ENCODE measurements around the gene RALGAPA1. TPM values are rescaled to one million over a fixed set of nuclear protein-coding genes. Genes with fewer than 3 reads are reported as not detected.
"Not testable (repeated sequence)": the region's sequence is repeated elsewhere in the genome, so short reads cannot be mapped to it uniquely, and the experiment has no call there.

Gene RALGAPA1
- total RNA-seq, 1 donor from 2014 or later = 39.2 TPM

DNA sequence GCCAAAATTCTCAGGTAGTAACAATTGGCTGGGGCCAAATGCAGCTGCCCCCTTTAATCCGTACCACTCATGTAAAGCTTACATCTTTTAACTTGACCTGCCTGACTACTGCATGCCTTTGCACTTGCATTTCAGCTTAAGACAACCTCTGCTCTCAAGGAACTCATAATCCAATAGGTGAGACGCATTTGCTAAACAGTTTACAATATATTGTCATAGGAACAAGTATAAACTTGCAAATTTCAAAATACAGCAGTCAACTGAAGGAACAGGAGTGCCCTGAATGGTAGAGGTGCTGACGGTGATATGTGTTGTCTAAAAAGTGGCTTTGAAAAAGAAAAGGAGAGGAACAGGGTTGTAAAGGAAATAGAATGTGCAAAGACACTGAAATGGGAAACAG, 13.4 kb upstream of the RALGAPA1 start:
- intact Hi-C loops (cut with micrococcal nuclease) = loop anchor here (10.0 kb wide), 1 partner anchor 948 kb away; the partner anchor contains the start of gene BAZ1A

DNA sequence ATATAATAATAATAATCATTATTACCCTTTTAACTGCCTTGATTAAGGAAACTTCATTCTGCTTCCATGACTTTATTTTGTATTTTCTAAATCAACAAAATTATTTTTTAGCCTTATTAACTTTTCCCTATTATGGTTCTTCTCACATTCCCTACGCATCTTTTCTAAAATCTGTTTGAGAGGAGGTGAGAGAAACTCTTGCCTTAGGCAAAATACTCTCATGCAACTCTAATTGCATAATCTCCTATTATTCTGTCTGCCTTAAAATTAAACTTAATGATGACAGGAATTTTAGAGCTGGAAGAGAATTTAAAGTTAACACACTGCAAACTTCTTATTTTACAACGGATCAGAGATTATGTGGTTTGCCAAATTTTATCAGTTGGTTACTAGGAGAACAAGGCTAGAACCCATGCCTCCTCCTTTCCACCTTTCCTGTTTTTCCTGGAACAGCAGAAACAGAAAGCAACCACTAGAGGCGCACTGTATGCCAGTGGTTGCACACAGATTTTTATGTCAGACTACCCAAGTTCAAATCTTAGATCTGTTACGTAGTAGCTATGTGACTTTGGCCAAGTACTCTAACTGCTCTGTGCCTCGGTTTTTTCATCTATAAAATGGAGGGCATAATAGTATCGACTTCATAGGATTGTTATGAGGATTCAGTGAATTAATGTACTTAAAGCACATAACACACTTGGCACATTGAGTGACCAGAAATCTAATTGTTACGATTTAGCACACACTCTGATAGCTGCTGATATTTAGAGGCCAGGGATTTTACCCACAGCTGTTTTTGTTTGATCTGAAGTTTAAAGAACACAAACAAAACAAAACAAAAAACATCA, 12.7 kb upstream of the RALGAPA1 start:
- intact Hi-C loops (cut with micrococcal nuclease) = loop anchor here (10.0 kb wide), 1 partner anchor 947 kb away; the partner anchor contains the start of gene BAZ1A

DNA sequence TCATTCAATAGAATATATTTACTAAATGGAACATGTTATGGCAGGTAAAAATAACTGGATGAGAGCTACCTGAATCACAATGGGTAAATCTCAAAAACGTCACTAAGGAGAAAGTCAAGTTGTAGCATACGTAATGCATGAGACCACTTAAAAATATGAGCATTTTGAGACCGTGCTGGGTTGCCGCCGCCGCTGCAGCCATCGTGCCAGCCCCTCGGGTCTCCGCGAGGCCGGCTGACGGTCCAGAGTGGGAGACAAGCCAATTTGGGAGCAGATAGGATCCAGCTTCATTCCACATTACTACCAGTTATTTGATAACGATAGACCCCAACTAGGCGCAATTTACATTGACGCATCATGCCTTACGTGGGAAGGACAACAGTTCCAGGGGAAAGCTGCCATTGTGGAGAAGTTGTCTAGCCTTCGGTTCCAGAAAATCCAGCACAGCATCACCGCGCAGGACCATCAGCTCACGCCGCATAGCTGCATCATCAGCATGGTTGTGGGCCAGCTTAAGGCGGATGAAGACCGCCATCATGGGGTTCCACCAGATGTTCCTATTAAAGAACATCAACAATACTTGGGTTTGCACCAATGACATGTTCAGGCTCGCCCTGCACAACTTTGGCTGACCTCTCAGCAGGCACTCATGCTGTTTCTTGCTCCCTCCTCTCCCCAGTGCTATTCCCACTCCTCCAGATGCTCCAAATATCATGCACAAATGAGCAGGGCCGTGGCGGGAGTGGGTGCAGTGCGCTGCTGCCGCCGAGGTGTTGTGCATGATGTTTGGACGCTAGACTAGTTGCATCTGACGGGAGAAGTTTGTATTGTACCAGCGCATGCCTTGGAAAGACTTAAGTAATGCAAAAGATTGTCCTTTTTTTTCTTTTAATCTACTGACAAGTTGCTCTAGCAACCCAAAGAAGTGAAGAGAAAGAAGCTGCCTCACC, 10.8 kb upstream of the RALGAPA1 start:
- intact Hi-C loops (cut with micrococcal nuclease) = loop anchor here (5.0 to 10.0 kb wide), 2 partner anchors 383 to 945 kb away; partner anchors contain the start of gene BAZ1A

DNA sequence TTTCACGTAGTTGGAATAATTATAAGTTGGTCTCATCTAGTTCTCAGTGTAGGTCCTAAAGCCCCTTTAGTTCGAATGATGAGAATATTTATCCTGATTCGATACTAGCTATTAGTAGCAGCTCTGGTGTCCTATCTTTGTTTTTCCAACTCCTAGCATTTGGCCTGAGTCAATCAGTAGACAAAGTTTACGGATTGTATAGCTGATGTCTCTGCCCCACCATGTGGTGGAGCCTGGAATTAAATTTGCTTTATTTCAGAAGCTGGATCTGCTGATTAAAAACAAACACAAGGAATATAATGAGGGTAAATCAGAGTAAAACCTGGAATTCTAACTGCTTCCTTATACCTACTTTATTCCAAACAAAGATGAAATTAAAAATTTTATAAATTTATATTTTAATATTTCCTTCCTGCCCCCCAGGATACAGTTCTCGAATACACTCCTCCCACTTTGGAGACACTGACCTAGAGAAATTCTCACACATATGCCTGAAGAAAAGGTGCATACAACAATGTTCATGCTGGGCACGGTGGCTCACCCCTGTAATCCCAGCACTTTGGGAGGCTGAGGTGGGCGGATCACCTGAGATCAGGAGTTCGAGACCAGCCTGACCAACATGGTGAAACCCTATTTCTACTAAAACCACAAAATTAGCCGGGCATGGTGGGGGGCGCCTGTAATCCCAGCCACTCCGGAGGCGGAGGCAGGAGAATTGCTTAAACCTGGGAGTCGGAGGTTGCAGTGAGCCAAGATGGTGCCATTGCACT, 9.4 kb upstream of the RALGAPA1 start:
- intact Hi-C loops (cut with micrococcal nuclease) = loop anchor here (5.0 kb wide), 1 partner anchor 381 kb away; no protein-coding TSS in a partner anchor

- intact Hi-C loops (cut with micrococcal nuclease) = loop anchor here (1.0 to 5.0 kb wide), 2 partner anchors 12 to 377 kb away; partner anchors contain the start of gene BRMS1L
Observed at GRCh38 chr14:35814371-35815005, 5.4 kb upstream of the RALGAPA1 start.

- intact Hi-C loops (cut with micrococcal nuclease) = no loop called here
Observed at GRCh38 chr14:35810963-35811362, 1.9 kb upstream of the RALGAPA1 start.

DNA sequence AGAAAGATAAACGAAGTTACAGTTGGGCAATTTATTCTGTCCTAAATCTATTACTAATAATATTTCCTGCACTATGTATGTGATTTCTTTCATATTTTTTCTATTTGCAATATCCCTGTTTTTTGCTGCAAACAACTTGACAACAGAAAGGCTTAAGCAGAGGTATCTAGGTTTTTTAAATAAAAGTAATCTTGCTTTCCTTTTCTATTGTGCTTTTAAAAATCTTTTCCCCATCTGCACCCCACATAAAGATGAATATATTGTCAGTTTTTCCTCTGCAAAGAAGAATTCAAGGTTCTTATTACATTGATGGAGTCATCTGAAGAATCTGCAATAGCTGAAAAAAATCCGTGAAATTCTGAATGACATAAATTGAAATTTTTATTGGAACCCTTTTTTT, 502 bp upstream of the RALGAPA1 start:
- intact Hi-C loops (cut with micrococcal nuclease) = loop anchor here (1.0 to 10.0 kb wide), 10 partner anchors 17 to 1347 kb away; partner anchors contain the start of genes BRMS1L, FAM177A1, MBIP and PRORP

DNA sequence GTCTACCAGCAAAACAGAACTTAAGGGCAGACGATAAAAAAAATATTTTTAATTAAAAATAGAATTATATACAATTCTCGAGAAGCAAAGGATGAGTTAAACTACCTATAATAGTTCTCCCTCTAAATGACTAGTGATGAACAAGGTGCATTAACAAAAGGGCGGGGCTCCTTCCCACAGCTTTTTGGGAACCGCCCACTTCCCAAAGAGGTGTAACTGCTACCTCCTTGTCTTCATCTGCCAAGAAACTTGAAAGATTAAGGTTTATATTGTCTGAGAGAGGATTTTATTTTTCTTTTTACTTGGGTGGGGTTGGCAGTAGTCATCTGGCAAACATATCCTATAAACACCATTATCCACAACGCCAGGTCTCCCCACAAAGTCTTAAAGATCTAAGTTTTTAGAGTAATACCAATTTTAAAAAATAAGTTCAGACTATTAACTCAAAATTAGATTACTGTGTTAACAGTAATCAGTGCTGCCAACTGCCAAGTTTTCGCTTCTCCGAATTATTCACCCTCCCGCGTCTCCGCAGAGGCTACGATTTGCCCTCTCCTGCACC, 938 bp downstream of the RALGAPA1 start:
- intact Hi-C loops (cut with micrococcal nuclease) = loop anchor here (2.0 to 10.0 kb wide), 6 partner anchors 66 to 1346 kb away; partner anchors contain the start of genes FAM177A1, MBIP and SPTSSA

DNA sequence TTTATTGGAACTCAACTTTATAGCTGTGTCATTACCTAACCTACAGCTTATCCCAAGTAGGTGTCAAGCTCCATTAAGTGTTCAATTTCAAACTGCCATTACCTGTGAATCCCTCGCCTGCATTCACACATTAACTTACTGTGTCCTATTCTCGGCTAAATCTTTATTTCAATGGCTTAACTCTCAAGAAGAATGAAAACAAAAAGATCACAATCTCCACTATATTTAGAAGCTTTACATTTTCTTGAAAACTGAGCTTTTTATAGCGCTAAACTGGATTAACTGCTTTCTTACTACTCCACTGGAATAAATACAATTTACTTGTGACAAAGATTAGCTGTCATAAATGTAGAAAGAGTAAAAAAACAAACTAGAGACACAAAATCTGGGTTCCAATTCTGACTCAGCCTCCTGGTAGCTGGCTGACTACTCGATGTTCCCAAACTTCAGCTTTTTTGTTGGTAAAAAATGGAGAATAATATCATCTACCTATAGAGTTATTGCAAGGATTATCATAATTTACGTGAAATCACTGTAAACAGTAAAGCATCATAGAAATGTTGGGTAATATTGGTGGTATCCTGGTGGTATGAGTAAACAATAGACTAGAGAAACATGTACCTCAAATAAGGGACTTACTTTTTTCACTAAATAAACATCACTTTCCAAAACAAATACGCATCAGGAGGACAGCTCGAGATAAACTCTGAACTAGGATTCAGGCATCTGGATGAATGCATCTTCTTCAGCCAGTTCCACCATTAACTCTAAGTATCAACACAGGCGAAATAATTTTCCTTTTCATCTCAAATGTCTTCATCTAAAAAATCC, 1.7 kb downstream of the RALGAPA1 start:
- intact Hi-C loops (cut with micrococcal nuclease) = loop anchor here (5.0 to 10.0 kb wide), 5 partner anchors 65 to 1345 kb away; partner anchors contain the start of genes FAM177A1, MBIP and SPTSSA

GRCh38 chr14:35806006-35806907, 2.8 kb downstream of the RALGAPA1 start:
- intact Hi-C loops (cut with micrococcal nuclease) = loop anchor here (5.0 to 10.0 kb wide), 5 partner anchors 64 to 1344 kb away; partner anchors contain the start of genes FAM177A1, MBIP and SPTSSA

DNA sequence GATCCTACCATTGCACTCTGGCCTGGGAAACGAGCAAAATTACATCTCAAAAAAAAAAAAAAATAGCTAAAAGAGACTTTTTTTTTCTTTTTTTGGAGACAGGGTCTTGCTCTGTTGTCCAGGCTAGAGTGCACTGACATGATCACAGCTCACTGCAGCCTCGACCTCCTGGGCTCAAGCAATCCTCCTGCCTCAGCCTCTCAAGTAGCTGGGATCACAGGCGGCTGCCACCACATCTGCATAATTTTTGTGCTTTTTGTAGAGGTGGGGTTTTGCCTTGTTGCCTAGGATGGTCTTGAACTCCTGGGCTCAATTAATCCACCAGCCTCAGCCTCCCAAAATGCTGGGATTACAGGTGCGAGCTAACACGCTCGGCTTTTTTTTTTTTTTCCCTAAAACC, 11.3 kb downstream of the RALGAPA1 start:
- intact Hi-C loops (cut with micrococcal nuclease) = no loop called here

DNA sequence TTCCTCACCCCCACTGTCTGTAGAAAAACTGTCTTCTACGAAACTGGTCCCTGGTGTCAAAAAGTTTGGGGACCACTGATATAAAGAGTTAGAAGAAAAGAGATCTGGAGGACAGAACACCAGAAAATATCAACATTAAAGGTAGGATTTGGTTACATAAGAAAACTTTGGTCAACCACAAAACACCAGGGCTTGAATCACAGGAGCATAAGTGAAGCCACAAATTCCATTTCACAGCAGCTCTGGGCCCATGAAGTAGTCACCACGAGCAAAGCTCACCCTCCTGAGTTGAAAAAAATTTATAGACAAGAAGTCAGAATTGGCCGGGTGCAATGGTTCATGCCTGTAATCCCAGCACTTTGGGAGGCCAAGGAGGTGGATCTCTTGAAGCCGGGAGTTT, 19.4 kb downstream of the RALGAPA1 start:
- intact Hi-C loops (cut with micrococcal nuclease) = no loop called here

GRCh38 chr14:35786856-35787255, 22.2 kb downstream of the RALGAPA1 start:
- intact Hi-C loops (cut with micrococcal nuclease) = no loop called here

DNA sequence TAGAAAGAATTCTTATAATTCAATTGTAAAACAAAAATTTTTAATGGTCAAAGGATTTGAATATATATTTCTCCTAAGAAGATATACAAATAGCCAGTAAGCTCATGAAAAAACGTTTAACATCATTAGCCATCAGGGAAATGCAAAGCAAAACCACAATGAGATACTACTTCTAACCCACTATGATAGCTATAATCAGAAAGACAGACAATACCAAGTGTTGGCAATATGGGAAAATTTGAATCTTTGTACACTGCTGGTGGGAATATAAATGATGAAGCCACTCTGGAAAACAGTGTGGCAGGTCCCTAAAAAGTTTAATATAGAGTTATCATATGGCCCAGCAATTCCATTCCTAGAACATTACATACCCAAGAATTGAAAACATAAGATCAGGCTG, 25.4 kb downstream of the RALGAPA1 start:
- intact Hi-C loops (cut with micrococcal nuclease) = no loop called here

- intact Hi-C loops (cut with micrococcal nuclease) = no loop called here
Observed at GRCh38 chr14:35779368-35779767, 29.7 kb downstream of the RALGAPA1 start.

GRCh38 chr14:35777550-35777949, 31.5 kb downstream of the RALGAPA1 start:
- intact Hi-C loops (cut with micrococcal nuclease) = not testable (repeated sequence)

GRCh38 chr14:35776823-35777222, 32.3 kb downstream of the RALGAPA1 start:
- intact Hi-C loops (cut with micrococcal nuclease) = no loop called here

DNA sequence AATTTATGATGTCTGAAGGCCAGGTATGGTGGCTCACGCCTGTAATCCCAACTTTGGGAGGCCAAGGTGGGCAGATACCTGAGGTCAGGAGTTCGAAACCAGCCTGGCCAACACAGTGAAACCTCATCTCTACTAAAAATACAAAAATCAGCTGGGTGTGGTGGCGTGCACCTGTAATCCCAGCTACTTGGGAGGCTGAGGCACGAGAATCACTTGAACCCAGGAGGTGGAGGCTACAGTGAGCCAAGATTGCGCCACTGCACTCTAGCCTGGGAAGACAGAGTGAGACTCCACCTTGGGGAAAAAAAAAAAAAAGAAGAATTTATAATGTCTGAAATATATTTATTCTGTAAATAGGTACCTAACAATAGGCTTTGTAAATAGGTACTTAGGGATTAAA, 33.0 kb downstream of the RALGAPA1 start:
- intact Hi-C loops (cut with micrococcal nuclease) = not testable (repeated sequence)

Data from T-helper 2 cell treated with Interferon-gamma antibody and Interleukin-4, amounts not matched to agents 100 ng/mL and 5 ng/mL, for 36 hours (primary cell).